LoVo (cell line): ENCODE data around the gene MYRFL.
A peak's percentile ranks its signal among the peaks of the same experiment; 100 is the strongest.

ENCODE experiments used
- DNase-seq: peaks from one replicate; pipeline ENCODE4 v3.0.0-alpha.2; 2016; ENCODE audit warnings: low spot score

The MYRFL gene

GRCh38 chr12:69898236-69898635, 73.2 kb downstream of the MYRFL start:
- DNase-seq = no peak

DNA sequence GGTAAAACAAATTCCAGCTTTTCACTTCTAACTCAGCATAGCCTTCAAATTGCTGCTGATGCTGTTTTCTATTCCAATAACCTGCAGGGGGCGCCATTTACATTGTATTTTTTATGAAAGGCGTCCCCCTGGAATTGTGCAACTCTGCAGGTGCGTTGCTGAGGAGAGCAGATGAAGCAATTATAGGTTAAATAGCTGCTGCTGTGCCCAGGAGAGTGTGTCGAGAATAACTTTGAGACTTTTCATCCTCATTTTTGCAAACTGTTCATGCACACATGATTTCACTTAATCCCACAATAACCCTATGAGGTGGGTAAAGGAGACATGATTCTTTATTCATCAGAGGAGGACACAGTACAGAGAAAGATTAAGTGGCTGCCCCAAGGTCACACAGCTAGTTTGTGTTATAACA, 75.7 kb downstream of the MYRFL start:
- DNase-seq = peak; percentile 85

- DNase-seq = no peak
Observed at GRCh38 chr12:69901221-69901905, 76.3 kb downstream of the MYRFL start.

DNA sequence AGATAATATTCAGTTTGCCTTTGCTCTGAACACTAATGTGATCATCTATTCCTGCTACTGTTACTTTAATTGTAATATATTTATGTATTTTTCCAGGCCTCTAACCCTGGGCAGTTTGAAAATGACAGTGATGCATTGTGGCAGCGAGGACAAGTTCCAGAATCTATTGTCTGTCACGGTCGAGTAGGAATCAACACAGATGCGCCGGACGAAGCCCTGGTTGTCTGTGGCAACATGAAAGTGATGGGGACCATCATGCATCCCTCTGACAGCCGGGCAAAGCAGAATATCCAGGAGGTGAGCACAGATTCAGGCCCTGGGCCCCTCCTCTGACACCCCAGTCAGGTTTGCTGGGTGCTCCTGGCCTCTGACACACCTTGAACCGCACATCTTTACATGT, 78.5 kb downstream of the MYRFL start:
- no peak for DNase-seq

- DNase-seq = no peak
Observed at GRCh38 chr12:69904777-69905176, 79.8 kb downstream of the MYRFL start.

DNA sequence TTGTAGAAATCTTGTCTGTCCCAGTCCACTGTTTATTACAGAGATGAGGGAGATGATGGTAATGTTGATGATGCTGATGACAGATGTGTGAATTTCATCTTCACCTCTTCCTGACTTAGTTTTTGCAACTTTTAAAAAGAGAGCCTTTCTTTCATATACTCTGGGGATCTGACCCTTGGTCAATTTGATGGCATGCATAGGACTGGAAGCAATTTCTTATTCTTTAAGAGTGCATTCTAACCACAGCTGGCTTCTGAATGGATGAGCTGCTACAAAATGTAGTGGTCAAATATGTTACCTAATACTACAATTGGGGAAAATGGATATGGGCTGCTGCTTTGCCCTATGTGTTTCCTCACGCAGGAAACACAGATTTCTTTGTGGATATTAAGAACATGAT, 80.8 kb downstream of the MYRFL start:
- no peak for DNase-seq

- DNase-seq = no peak
Observed at GRCh38 chr12:69906411-69907216, 81.6 kb downstream of the MYRFL start.

GRCh38 chr12:69908203-69908602, 83.2 kb downstream of the MYRFL start:
- no peak for DNase-seq

DNA sequence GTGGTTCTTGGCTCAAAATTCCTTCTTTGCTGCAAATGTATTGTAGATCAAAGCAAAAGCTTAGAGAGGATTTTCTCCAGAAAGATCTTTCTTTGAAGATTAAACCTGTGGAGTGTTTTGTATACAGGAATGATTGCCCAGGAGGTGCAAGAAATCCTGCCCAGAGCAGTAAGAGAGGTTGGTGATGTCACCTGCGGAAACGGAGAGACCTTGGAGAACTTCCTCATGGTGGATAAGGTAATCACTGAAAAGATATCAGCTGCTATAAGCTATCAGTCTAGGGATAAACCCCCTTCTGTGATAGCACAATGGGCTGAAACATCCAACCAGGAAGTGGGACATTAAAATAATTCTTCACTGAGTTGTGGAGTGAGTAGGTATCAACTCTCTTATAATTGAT, 85.7 kb downstream of the MYRFL start:
- no peak for DNase-seq

GRCh38 chr12:69913526-69913925, 88.5 kb downstream of the MYRFL start:
- no peak for DNase-seq

- DNase-seq = no peak
Observed at GRCh38 chr12:69915964-69916363, 90.9 kb downstream of the MYRFL start.

DNA sequence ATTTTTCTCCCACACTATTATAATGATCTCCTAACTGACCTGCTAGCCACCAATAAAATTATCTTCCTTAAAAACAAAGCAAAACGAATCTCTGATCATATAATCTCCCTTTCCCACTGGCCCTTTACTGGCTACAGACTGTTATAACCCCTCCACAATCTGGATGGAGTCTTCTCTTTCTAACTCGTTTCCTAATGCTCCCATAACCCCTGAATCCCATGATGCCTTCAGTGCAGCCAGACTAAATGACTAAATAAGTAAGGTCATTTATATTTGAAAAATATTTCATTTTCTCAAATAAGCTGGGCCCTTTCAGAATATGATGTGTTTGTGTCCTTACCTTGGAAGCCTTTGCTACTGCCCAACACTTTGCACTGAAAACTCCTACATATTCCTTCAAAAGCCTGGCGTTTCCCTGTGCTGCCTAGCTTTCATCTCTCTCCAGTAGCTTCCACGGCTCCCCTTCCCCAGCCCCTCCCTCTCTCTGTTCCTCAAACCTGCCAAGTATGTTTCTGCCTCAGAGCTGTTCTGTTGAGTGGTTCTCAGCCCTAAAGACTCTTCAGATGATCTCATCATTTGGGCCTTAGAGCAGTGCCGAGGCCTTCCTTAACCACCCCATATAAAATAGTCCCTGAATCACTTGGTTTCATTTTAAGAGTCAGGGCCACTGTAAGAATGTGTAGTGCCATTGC, 91.7 kb downstream of the MYRFL start:
- no peak for DNase-seq

- DNase-seq = no peak
Observed at GRCh38 chr12:69918287-69918686, 93.3 kb downstream of the MYRFL start.

DNA sequence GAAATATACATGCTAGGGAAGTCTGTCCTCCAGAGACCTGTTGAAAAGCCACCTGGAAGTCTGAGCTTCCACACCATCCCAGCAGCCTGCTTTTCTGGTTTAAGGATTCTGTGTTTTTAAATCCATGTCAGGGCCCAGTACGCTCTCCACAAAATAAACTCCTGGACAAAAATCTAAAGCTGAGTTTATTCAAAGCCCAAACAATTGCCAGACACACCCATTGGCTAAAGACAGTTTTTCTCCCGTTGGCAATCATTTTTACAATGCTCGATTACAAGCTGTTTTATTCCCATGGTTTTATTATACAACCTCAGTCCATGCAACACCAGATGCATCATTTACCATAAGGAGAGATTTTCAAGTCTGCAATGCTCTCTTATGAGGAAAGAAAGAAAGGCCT, 94.5 kb downstream of the MYRFL start:
- DNase-seq = no peak

GRCh38 chr12:69921831-69922230, 96.8 kb downstream of the MYRFL start:
- no peak for DNase-seq

- DNase-seq = no peak
Observed at GRCh38 chr12:69922999-69923398, 98.0 kb downstream of the MYRFL start.

GRCh38 chr12:69925291-69925690, 100.3 kb downstream of the MYRFL start:
- DNase-seq = no peak

GRCh38 chr12:69927164-69927563, 102.1 kb downstream of the MYRFL start:
- no peak for DNase-seq

DNA sequence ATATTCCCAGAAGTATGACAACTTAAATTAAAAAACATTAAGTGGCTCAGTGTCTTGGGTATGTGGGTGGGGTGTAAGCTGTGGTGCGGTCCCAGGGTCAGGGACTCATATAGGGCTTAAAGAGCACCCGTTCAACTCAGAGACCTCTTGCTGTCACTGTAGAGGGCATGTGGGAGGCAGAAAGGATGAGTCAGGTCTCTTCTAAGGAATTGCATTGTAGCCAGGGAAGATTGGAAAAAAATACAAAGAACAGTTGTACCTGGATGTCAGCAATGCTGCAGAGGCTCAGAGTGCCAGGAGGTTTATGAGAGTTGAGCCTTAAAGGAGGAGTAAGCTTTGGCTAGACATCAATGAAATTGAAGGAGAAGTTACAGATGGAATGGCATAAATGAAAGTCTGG, 104.1 kb downstream of the MYRFL start:
- DNase-seq = peak; percentile 35

- DNase-seq = no peak
Observed at GRCh38 chr12:69929531-69929930, 104.5 kb downstream of the MYRFL start.

DNA sequence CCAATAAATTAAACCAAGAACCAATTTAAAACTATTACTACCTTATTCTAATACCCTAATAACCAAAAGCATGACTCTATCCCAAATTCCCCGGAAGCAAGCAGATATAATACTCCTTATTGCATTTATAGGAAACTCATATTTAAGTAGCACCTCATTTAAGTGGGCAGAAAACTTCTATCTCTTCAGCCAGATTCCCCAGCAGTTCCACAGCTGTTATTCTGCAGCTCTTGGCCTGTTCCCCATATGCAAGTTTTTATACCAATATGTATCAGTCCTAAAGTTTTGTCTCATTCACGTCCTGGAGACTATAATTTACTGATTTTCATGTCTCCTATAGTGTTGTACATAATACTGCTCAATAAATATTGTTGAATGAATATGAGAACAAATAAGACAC, 106.5 kb downstream of the MYRFL start:
- DNase-seq = no peak

DNA sequence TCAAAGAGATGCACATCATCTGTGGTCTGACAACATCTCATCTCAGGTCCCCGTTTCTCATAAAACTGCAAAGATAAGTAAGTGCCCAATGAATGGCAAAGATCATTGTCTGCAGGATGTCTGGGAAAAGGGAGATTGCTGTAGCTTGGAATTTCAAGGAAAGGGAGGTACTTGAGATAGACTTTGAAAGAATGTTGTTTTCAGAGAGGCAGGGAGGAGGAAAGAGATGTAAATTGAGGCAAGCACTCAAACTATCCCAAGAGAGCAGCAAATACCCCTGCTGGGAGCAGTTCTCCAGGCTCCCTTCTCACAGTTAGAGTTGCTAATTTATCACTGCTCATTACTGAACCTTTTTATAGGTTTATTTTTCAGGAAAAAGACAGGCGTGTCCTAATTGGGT, 107.1 kb downstream of the MYRFL start:
- DNase-seq = no peak
